DMS153 treated with DMSO at 0.1 percent for 48 hours (cell line): ENCODE measurements around the gene ZNF169.
A peak's percentile ranks its signal among the peaks of the same experiment; 100 is the strongest.
"Not testable (repeated sequence)": the region's sequence is repeated elsewhere in the genome, so short reads cannot be mapped to it uniquely, and the experiment has no call there.

Experiments
- DNase-seq: peaks from one replicate; lab custom pipeline; 2025; ENCODE audit not compliant: unreplicated experiment; lab: John Stamatoyannopoulos, UW

The ZNF169 gene

GRCh38 chr9:94259077-94259862 lies at the start of gene ZNF169:
ZNF169 (plus strand) TSS chr9:94259298; CDS start chr9:94278813, 19,515 bp downstream.
- peak; percentile 80 for DNase-seq

GRCh38 chr9:94210616-94211603 lies 48.2 kb upstream of the ZNF169 start:
- DNase-seq, result no peak

GRCh38 chr9:94212091-94212490 lies 47.0 kb upstream of the ZNF169 start:
- no peak for DNase-seq

GRCh38 chr9:94212531-94212930 lies 46.6 kb upstream of the ZNF169 start:
- no peak for DNase-seq

- peak; percentile 86 for DNase-seq
Measured at GRCh38 chr9:94213511-94214124, 45.5 kb upstream of the ZNF169 start.

- no peak for DNase-seq
Measured at GRCh38 chr9:94222870-94223269, 36.2 kb upstream of the ZNF169 start.

- not testable (repeated sequence) for DNase-seq
Measured at GRCh38 chr9:94225413-94225812, 33.7 kb upstream of the ZNF169 start.

GRCh38 chr9:94228616-94229015 lies 30.5 kb upstream of the ZNF169 start:
- DNase-seq, result no peak

GRCh38 chr9:94232428-94232827 lies 26.7 kb upstream of the ZNF169 start:
- no peak for DNase-seq

- not testable (repeated sequence) for DNase-seq
Measured at GRCh38 chr9:94241098-94241497, 18.0 kb upstream of the ZNF169 start.

- DNase-seq, result no peak
Measured at GRCh38 chr9:94245651-94246050, 13.4 kb upstream of the ZNF169 start.

GRCh38 chr9:94250456-94250855 lies 8.6 kb upstream of the ZNF169 start:
- no peak for DNase-seq

GRCh38 chr9:94256007-94256406 lies 3.1 kb upstream of the ZNF169 start:
- DNase-seq, result no peak

GRCh38 chr9:94265626-94266402 lies 6.7 kb downstream of the ZNF169 start:
- DNase-seq, result not testable (repeated sequence)

- peak; percentile 7 for DNase-seq
Measured at GRCh38 chr9:94269264-94269663, 10.2 kb downstream of the ZNF169 start.

GRCh38 chr9:94270009-94270408 lies 10.9 kb downstream of the ZNF169 start:
- DNase-seq, result no peak

- not testable (repeated sequence) for DNase-seq
Measured at GRCh38 chr9:94277029-94277428, 17.9 kb downstream of the ZNF169 start.

- no peak for DNase-seq
Measured at GRCh38 chr9:94277885-94278536, 18.9 kb downstream of the ZNF169 start.

GRCh38 chr9:94280409-94280989 lies 21.4 kb downstream of the ZNF169 start:
- no peak for DNase-seq

- DNase-seq, result no peak
Measured at GRCh38 chr9:94281101-94281500, 22.0 kb downstream of the ZNF169 start.
